ENCODE results near the gene EIF3I. TPM values are rescaled to one million over a fixed set of nuclear protein-coding genes. Genes with fewer than 3 reads are reported as not detected.

EIF3I gene
- total and polyA plus RNA-seq, 2 of the 8 experiments (the other 6 are each of a cell fraction or from before 2014, with no cell fraction given) = 247 to 346 TPM

DNA sequence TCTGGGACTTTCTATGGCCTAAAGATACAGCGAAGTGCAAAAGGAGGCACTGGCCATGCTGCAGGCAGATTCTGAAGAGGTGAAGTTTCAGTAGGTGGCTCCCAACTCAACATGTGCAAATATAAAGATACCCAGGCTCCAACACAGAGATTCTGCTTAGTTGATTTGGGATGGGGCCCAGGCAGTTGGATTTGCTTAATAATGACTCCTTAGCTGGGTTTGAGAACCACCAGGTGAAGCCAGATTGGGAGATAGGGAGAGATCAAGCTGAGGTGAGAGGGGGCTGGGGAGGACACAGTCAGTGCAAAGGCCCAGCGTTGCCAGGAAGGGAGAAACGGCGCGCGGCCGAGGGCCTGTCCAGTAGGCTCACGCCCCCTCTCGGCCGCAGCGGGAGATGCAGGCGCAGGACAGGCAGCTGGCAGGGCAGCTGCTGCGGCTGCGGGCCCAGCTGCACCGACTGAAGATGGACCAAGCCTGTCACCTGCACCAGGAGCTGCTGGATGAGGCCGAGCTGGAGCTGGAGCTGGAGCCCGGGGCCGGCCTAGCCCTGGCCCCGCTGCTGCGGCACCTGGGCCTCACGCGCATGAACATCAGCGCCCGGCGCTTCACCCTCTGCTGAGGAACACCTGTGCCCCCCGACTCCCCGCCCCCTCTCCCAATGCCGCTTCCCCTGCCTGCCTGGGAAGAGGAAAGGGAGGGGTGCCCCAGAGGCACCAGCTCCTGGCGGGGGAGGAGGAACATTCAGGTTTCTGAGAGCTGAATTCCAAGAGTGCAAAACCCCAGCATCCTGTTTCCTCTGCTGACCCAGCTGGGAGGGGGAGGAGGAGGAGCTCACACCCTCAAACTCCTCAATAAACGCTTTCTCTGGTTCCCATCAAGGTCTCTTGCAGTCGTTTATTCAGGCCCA lies 26.0 kb downstream of the EIF3I start:
- H3K4me2 ChIP-seq (ENCODE audit: insufficient read depth in 1 of 2, low read depth in 2 of 2, low read length in 2 of 2) = peak overlapping the region; percentile 49 to 55
- H3K9ac ChIP-seq (replicated peaks in 1 of 4; ENCODE audit: extremely low read depth in 1 of 4, low read depth in 3 of 4, low read length in 3 of 4) = no peak overlapping the region
- TF ChIP-seq CEBPB (IDR thresholded peaks at IDR 0.05; ENCODE audit: low read depth, low read length) (no peak; the same call in 1 of the 2 replicates), PHF8 (conservative IDR thresholded peaks at IDR 0.05; ENCODE audit: low read depth, low read length) (no peak), RXRA (IDR thresholded peaks at IDR 0.05; ENCODE audit: insufficient read depth, low read depth, low read length) (no peak), EZH2 (IDR thresholded peaks at IDR 0.05; ENCODE audit: low read depth, low read length, severe bottlenecking) (no peak), RAD21 (IDR thresholded peaks at IDR 0.05 in 1 of 2, conservative IDR thresholded peaks at IDR 0.05 in 1 of 2; ENCODE audit: low read depth in 2 of 2, low read length in 2 of 2) (peak; percentile 64 to 71), EGR1 (IDR thresholded peaks at IDR 0.05; ENCODE audit: borderline replicate concordance, low read depth, low read length) (no peak), KDM4A (IDR thresholded peaks at IDR 0.05; ENCODE audit: low read depth, low read length, severe bottlenecking) (peak; percentile 28)

More for the DNA sequence above, 26.0 kb downstream of the EIF3I start:
- Histone ChIP-seq H4K20me1 (replicated peaks in 1 of 2; ENCODE audit: control insufficient read depth in 1 of 2, insufficient read depth in 2 of 2, low read length in 2 of 2) (no peaks in the 10 kb centered on the region), H3K56ac (replicated peaks; ENCODE audit: insufficient read length, low read depth, low read length) (no peak overlapping the region), H2BK15ac (ENCODE audit: low read length) (no peak overlapping the region), H3K14ac (ENCODE audit: insufficient read length) (no peak overlapping the region), H3K27me3 (replicated peaks in 1 of 4; ENCODE audit: control insufficient read depth in 3 of 4, extremely low read depth in 1 of 4, insufficient read depth in 3 of 4, low read length in 3 of 4) (no peaks in the 10 kb centered on the region; a peak in 1 of 7 replicates), H3K4me3 (ENCODE audit: extremely low read depth in 1 of 4, insufficient read depth in 2 of 4, low read depth in 3 of 4, low read length in 4 of 4) (peak overlapping the region; percentile 1 to 55 (median 14); a peak in 4 of 8 replicates), H3K9me3 (ENCODE audit: insufficient read depth in 2 of 2, low read depth in 1 of 2, low read length in 1 of 2) (no peaks in the 10 kb centered on the region), H3K18ac (ENCODE audit: extremely low read depth, low read length) (no peak overlapping the region), H4K5ac (ENCODE audit: insufficient read length, low read depth, low read length) (no peak overlapping the region), H2AK5ac (ENCODE audit: low read depth, low read length) (no peak overlapping the region), H4K91ac (replicated peaks; ENCODE audit: insufficient read length, low read length) (no peak overlapping the region), H2BK120ac (replicated peaks; ENCODE audit: low read depth, low read length) (no peak overlapping the region), H3K4ac (replicated peaks; ENCODE audit: insufficient read length, low read depth, low read length) (peak overlapping the region; percentile 60), H2BK5ac (ENCODE audit: low read depth, low read length) (peak overlapping the region; percentile 83; the same call in 1 of the 2 replicates), H3K36me3 (ENCODE audit: control insufficient read depth in 2 of 4, insufficient read depth in 4 of 4, low read length in 3 of 4) (no peaks in the 10 kb centered on the region), H3K23ac (ENCODE audit: insufficient read length) (no peak overlapping the region), H3K27ac (ENCODE audit: low read depth, low read length) (no peak overlapping the region), H4K8ac (ENCODE audit: extremely low read depth, insufficient read depth, low read length) (no peak overlapping the region), H3K23me2 (ENCODE audit: low read depth, low read length) (peaks cover 4% of the 10 kb centered on the region; the same call in 1 of the 2 replicates), H3K4me1 (replicated peaks in 1 of 4; ENCODE audit: control insufficient read depth in 3 of 4, insufficient read depth in 4 of 4, low read length in 3 of 4) (peaks cover 6 to 13% (median 8%) of the 10 kb centered on the region in 4 experiments), H3K79me1 (ENCODE audit: low read depth, low read length) (no peaks in the 10 kb centered on the region), H2BK20ac (ENCODE audit: low read length) (no peak overlapping the region), H2BK12ac (ENCODE audit: low read depth, low read length) (peak overlapping the region; percentile 60; the same call in 1 of the 2 replicates), H3K79me2 (ENCODE audit: control insufficient read depth in 1 of 2, insufficient read depth in 2 of 2, low read length in 2 of 2) (no peaks in the 10 kb centered on the region), H2AFZ (ENCODE audit: low read length) (no peak overlapping the region)
- ChIA-PET CTCF (ENCODE audit: partially characterized antibody) (interaction anchor here (0.6 to 6.1 kb wide), 31 partner anchors 11 to 477 kb away, joined by 3 to 66 read pairs (median 4); partner anchors contain the start of genes CCDC28B and HDAC1), POLR2A (ENCODE audit: partially characterized antibody) (interaction anchor here (0.6 to 6.6 kb wide), 12 partner anchors 8 to 234 kb away, joined by 3 to 59 read pairs (median 6); partner anchors contain the start of genes HDAC1 and MARCKSL1)
- DNase-seq (ENCODE audit: low read depth in 1 of 2, low spot score in 2 of 2) (peak; percentile 83 to 97), FAIRE-seq (no peak)
- 9% methylated on average over 21 of the region's 31 CpGs; no CpG with 5 or more reads in 1 of the 2 experiments for WGBS, 2 experiments (ENCODE audit: extremely low coverage in 1 of 2, insufficient coverage in 1 of 2, insufficient read length in 1 of 2, insufficient replicate concordance in 2 of 2, low coverage in 1 of 2, low lambda C conversion rate in 2 of 2, missing lambda C conversion rate in 1 of 2)
